ENCODE measurements around the gene TMEM132D. TPM values are rescaled to one million over a fixed set of nuclear protein-coding genes. Genes with fewer than 3 reads are reported as not detected.

TMEM132D gene
- total RNA-seq, 1 experiment from 2014 or later = not detected

DNA sequence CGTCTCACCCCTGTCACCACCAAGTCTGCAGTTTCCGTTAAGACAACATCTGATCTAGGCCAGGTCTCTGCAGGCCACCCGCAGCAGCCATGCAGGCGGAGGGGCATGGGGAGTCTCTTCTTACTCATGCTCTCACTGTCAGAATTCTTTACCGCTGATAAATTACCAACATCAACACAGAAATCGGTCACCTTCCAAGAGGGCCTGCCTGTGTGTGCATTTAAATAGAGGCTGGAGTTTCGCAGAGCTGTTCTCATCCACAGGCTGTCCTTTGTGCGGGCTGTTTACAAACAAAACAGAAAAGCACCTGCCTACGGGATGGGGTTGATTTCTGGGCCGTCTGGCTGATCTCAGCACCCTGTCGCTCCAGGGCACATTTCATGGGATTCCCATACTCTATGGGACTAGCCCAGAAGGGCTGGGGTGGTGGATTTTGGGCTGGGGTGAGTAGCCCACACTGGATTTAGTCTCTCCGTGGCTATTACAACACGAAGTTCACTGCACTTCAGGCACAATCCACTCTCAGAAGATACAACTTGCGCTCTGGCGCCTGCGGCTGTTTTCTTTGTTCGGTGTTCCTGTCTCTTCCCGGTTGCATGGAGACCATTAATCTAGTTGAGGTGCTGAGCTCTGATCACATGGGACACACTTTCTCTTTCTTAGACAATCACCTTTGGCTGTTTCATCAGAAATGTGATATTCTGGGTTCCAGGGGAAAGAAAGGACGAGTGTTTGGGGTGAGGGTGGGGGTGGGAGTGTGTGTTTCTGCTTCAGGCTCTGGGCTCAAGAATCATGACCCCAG, 719.5 kb downstream of the TMEM132D start:
- H3K9me3 ChIP-seq (ENCODE audit: low read depth, low read length, poor library complexity, severe bottlenecking) = peaks cover 36% of the 10 kb centered on the region
- intact Hi-C loops (cut with micrococcal nuclease; ENCODE audit: unreplicated experiment) = no loop called here
- no peak overlapping the region for H3K27ac ChIP-seq (ENCODE audit: low read depth, low read length, poor library complexity, severe bottlenecking)
- no peaks in the 10 kb centered on the region for H3K27me3 ChIP-seq (replicated peaks; ENCODE audit: insufficient read depth, low read depth, low read length, poor library complexity)
- ChIA-PET POLR2A (ENCODE audit: low non-redundant PET) (no interaction called here), CTCF (no interaction called here)
- DNase-seq (ENCODE audit: low spot score) = no peak
- no TSS peak for BruUV-seq (replicated peaks)
- H3K4me1 ChIP-seq (ENCODE audit: insufficient read depth, low read length, poor library complexity, severe bottlenecking) = no peaks in the 10 kb centered on the region
- H3K4me3 ChIP-seq (ENCODE audit: low read depth, low read length, poor library complexity, severe bottlenecking) = no peak overlapping the region
- TF ChIP-seq, protein P1, sequence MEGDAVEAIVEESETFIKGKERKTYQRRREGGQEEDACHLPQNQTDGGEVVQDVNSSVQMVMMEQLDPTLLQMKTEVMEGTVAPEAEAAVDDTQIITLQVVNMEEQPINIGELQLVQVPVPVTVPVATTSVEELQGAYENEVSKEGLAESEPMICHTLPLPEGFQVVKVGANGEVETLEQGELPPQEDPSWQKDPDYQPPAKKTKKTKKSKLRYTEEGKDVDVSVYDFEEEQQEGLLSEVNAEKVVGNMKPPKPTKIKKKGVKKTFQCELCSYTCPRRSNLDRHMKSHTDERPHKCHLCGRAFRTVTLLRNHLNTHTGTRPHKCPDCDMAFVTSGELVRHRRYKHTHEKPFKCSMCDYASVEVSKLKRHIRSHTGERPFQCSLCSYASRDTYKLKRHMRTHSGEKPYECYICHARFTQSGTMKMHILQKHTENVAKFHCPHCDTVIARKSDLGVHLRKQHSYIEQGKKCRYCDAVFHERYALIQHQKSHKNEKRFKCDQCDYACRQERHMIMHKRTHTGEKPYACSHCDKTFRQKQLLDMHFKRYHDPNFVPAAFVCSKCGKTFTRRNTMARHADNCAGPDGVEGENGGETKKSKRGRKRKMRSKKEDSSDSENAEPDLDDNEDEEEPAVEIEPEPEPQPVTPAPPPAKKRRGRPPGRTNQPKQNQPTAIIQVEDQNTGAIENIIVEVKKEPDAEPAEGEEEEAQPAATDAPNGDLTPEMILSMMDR (conservative IDR thresholded peaks at IDR 0.05; ENCODE audit: low read depth, low read length) = no peak
- no peak for TF ChIP-seq EZH2 (IDR thresholded peaks at IDR 0.05; ENCODE audit: borderline replicate concordance, low read depth, low read length, poor library complexity, severe bottlenecking)
- no peaks in the 10 kb centered on the region for H3K36me3 ChIP-seq (ENCODE audit: insufficient read depth, low read length, poor library complexity, severe bottlenecking)

- DNase-seq (ENCODE audit: low spot score) = no peak
- Histone ChIP-seq H3K4me1 (ENCODE audit: insufficient read depth, low read length, poor library complexity, severe bottlenecking) (no peaks in the 10 kb centered on the region), H3K9me3 (ENCODE audit: low read depth, low read length, poor library complexity, severe bottlenecking) (peaks cover 23% of the 10 kb centered on the region), H3K27ac (ENCODE audit: low read depth, low read length, poor library complexity, severe bottlenecking) (no peak overlapping the region), H3K27me3 (replicated peaks; ENCODE audit: insufficient read depth, low read depth, low read length, poor library complexity) (no peaks in the 10 kb centered on the region), H3K36me3 (ENCODE audit: insufficient read depth, low read length, poor library complexity, severe bottlenecking) (no peaks in the 10 kb centered on the region), H3K4me3 (ENCODE audit: low read depth, low read length, poor library complexity, severe bottlenecking) (no peak overlapping the region)
- intact Hi-C loops (cut with micrococcal nuclease; ENCODE audit: unreplicated experiment) = no loop called here
- no TSS peak for BruUV-seq (replicated peaks)
- POLR2A ChIA-PET (ENCODE audit: low non-redundant PET) = no interaction called here
- CTCF ChIA-PET = no interaction called here
- TF ChIP-seq, protein P1 (conservative IDR thresholded peaks at IDR 0.05; ENCODE audit: low read depth, low read length) = no peak
- TF ChIP-seq EZH2 (IDR thresholded peaks at IDR 0.05; ENCODE audit: borderline replicate concordance, low read depth, low read length, poor library complexity, severe bottlenecking) = no peak
These were observed 723.8 kb downstream of the TMEM132D start for GRCh38 chr12:129179941-129180553.

DNA sequence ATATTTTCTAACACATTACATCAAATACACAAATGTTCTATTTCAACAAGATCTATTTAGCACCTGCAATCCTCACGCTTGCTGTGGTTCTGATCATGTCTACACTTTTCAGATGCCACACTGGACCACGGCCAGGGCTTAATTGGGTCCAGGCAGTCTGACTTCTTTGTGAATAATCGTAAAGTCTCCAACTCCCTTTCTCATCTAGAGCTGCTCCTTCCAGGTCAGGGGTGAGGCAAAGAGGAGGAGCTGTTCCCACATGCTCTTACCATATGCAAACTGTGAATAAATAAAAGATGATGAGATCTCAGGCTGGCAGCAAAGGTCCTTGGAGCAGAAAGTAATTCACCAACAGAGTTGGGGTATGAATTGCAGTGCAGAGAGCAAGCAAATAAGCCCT, 733.9 kb downstream of the TMEM132D start:
- ChIA-PET CTCF (no interaction called here), POLR2A (ENCODE audit: low non-redundant PET) (no interaction called here)
- Histone ChIP-seq H3K27ac (ENCODE audit: low read depth, low read length, poor library complexity, severe bottlenecking) (no peak overlapping the region), H3K27me3 (replicated peaks; ENCODE audit: insufficient read depth, low read depth, low read length, poor library complexity) (no peaks in the 10 kb centered on the region), H3K9me3 (ENCODE audit: low read depth, low read length, poor library complexity, severe bottlenecking) (peaks cover 19% of the 10 kb centered on the region), H3K4me3 (ENCODE audit: low read depth, low read length, poor library complexity, severe bottlenecking) (no peak overlapping the region), H3K4me1 (ENCODE audit: insufficient read depth, low read length, poor library complexity, severe bottlenecking) (no peaks in the 10 kb centered on the region), H3K36me3 (ENCODE audit: insufficient read depth, low read length, poor library complexity, severe bottlenecking) (no peaks in the 10 kb centered on the region)
- intact Hi-C loops (cut with micrococcal nuclease; ENCODE audit: unreplicated experiment) = no loop called here
- TF ChIP-seq, protein P1 (conservative IDR thresholded peaks at IDR 0.05; ENCODE audit: low read depth, low read length) = no peak
- TF ChIP-seq EZH2 (IDR thresholded peaks at IDR 0.05; ENCODE audit: borderline replicate concordance, low read depth, low read length, poor library complexity, severe bottlenecking) = no peak
- DNase-seq (ENCODE audit: low spot score) = no peak
- no TSS peak for BruUV-seq (replicated peaks)
